ENCODE results near the gene C6orf89. TPM values are rescaled to one million over a fixed set of nuclear protein-coding genes. Genes with fewer than 3 reads are reported as not detected.

Gene C6orf89
- total and polyA plus RNA-seq, 2 of the 8 experiments (the other 6 are each of a cell fraction or from before 2014, with no cell fraction given), result 4.6 to 12.3 TPM

DNA sequence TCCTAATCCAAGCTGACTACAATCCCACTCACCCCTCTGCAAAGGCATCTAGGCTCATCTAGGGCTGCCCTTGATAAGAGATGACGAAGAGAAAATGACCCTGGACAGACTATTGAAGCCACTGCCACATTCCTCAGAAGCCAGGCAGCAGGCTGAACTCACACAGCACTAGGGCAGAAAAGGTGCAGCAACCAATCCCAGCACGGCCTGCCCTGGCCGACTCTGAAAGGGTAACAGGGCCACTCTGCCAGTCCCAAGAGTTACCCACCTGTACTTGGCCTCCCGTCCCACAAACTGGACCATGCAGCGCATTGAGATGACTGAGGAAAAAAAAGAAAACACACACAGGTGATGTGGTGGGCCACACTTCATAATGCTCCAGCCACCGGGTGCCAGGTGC lies 91.2 kb downstream of the C6orf89 start:
- 86% methylated on average over 6 of the region's 6 CpGs; no CpG with 5 or more reads in 1 of the 2 experiments for WGBS, 2 experiments (ENCODE audit: extremely low coverage in 1 of 2, insufficient coverage in 1 of 2, insufficient read length in 1 of 2, insufficient replicate concordance in 2 of 2, low coverage in 1 of 2, low lambda C conversion rate in 2 of 2, missing lambda C conversion rate in 1 of 2)
- Histone ChIP-seq H3K23me2 (ENCODE audit: low read depth, low read length) (no peaks in the 10 kb centered on the region), H3K4me1 (replicated peaks in 1 of 4; ENCODE audit: control insufficient read depth in 3 of 4, insufficient read depth in 4 of 4, low read length in 3 of 4) (peaks cover 6 to 13% (median 8%) of the 10 kb centered on the region in 4 experiments), H3K4me2 (ENCODE audit: insufficient read depth in 1 of 2, low read depth in 2 of 2, low read length in 2 of 2) (no peak overlapping the region), H3K79me2 (ENCODE audit: control insufficient read depth in 1 of 2, insufficient read depth in 2 of 2, low read length in 2 of 2) (peaks cover 0 to 40% of the 10 kb centered on the region in 2 experiments; a peak in 3 of 4 replicates), H3K4me3 (ENCODE audit: extremely low read depth in 1 of 4, insufficient read depth in 2 of 4, low read depth in 3 of 4, low read length in 4 of 4) (no peak overlapping the region), H2BK120ac (replicated peaks; ENCODE audit: low read depth, low read length) (no peak overlapping the region), H2AFZ (ENCODE audit: low read length) (no peak overlapping the region), H3K36me3 (ENCODE audit: control insufficient read depth in 2 of 4, insufficient read depth in 4 of 4, low read length in 3 of 4) (peaks cover 38 to 67% (median 59%) of the 10 kb centered on the region in 4 experiments), H2BK15ac (ENCODE audit: low read length) (no peak overlapping the region), H2BK20ac (ENCODE audit: low read length) (no peak overlapping the region), H4K20me1 (replicated peaks in 1 of 2; ENCODE audit: control insufficient read depth in 1 of 2, insufficient read depth in 2 of 2, low read length in 2 of 2) (peaks cover 25 to 35% of the 10 kb centered on the region in 2 experiments), H3K56ac (replicated peaks; ENCODE audit: insufficient read length, low read depth, low read length) (no peak overlapping the region), H4K5ac (ENCODE audit: insufficient read length, low read depth, low read length) (no peak overlapping the region), H2AK5ac (ENCODE audit: low read depth, low read length) (no peak overlapping the region), H3K4ac (replicated peaks; ENCODE audit: insufficient read length, low read depth, low read length) (no peak overlapping the region), H4K91ac (replicated peaks; ENCODE audit: insufficient read length, low read length) (no peak overlapping the region), H3K9me3 (ENCODE audit: insufficient read depth in 2 of 2, low read depth in 1 of 2, low read length in 1 of 2) (no peaks in the 10 kb centered on the region), H3K79me1 (ENCODE audit: low read depth, low read length) (peaks cover 2% of the 10 kb centered on the region; the same call in 1 of the 2 replicates), H3K14ac (ENCODE audit: insufficient read length) (no peak overlapping the region), H3K23ac (ENCODE audit: insufficient read length) (no peak overlapping the region), H4K8ac (ENCODE audit: extremely low read depth, insufficient read depth, low read length) (peak overlapping the region; percentile 18; the same call in 1 of the 2 replicates), H3K27ac (ENCODE audit: low read depth, low read length) (no peak overlapping the region), H2BK5ac (ENCODE audit: low read depth, low read length) (no peak overlapping the region), H2BK12ac (ENCODE audit: low read depth, low read length) (no peak overlapping the region), H3K27me3 (replicated peaks in 1 of 4; ENCODE audit: control insufficient read depth in 3 of 4, extremely low read depth in 1 of 4, insufficient read depth in 3 of 4, low read length in 3 of 4) (no peaks in the 10 kb centered on the region), H3K9ac (replicated peaks in 1 of 4; ENCODE audit: extremely low read depth in 1 of 4, low read depth in 3 of 4, low read length in 3 of 4) (no peak overlapping the region), H3K18ac (ENCODE audit: extremely low read depth, low read length) (no peak overlapping the region)
- POLR2A ChIA-PET (ENCODE audit: partially characterized antibody), result interaction anchor here (0.5 to 1.6 kb wide), 3 partner anchors 9 to 271 kb away, joined by 3 to 5 read pairs (median 3); partner anchors contain the start of gene MTCH1
- TF ChIP-seq RFX5 (IDR thresholded peaks at IDR 0.05; ENCODE audit: borderline replicate concordance, low read depth, low read length) (no peak), EGR1 (IDR thresholded peaks at IDR 0.05; ENCODE audit: borderline replicate concordance, low read depth, low read length) (no peak), EZH2 (IDR thresholded peaks at IDR 0.05; ENCODE audit: low read depth, low read length, severe bottlenecking) (no peak), ASH2L (IDR thresholded peaks at IDR 0.05; ENCODE audit: low read length) (no peak), CEBPB (IDR thresholded peaks at IDR 0.05; ENCODE audit: low read depth, low read length) (no peak), YY1 (IDR thresholded peaks at IDR 0.05; ENCODE audit: low read depth, low read length) (no peak), RBBP5 (IDR thresholded peaks at IDR 0.05; ENCODE audit: borderline replicate concordance, low read depth, low read length) (no peak)
- no peak for DNase-seq (ENCODE audit: low read depth in 1 of 2, low spot score in 2 of 2)
- FAIRE-seq, result no peak
- CTCF ChIA-PET (ENCODE audit: partially characterized antibody), result interaction anchor here (0.6 to 14.9 kb wide), 19 partner anchors 8 to 352 kb away, joined by 3 to 237 read pairs (median 5); partner anchors contain the start of genes C6orf89, MTCH1 and PI16
